ENCODE results near the gene RAD51AP1. TPM values are rescaled to one million over a fixed set of nuclear protein-coding genes. Genes with fewer than 3 reads are reported as not detected.

The RAD51AP1 gene
- total RNA-seq, 1 experiment from 2014 or later: 87.4 TPM

GRCh38 chr12:4496145-4496838 lies 42.4 kb upstream of the RAD51AP1 start:
- Mint-ChIP-seq H3K4me1 (ENCODE audit: low read depth, unreplicated experiment) (no peaks in the 10 kb centered on the region), H3K36me3 (ENCODE audit: insufficient read depth, unreplicated experiment) (peaks cover 10% of the 10 kb centered on the region), H3K9me3 (ENCODE audit: unreplicated experiment) (peaks cover 5% of the 10 kb centered on the region), H3K4me3 (ENCODE audit: unreplicated experiment) (no peak overlapping the region), H3K27ac (ENCODE audit: unreplicated experiment) (no peak overlapping the region), H3K27me3 (ENCODE audit: insufficient read depth, unreplicated experiment) (no peaks in the 10 kb centered on the region)
- Histone ChIP-seq H3K27me3 (replicated peaks; ENCODE audit: control insufficient read depth, insufficient read depth, low read length) (no peaks in the 10 kb centered on the region), H3K9me3 (no peaks in the 10 kb centered on the region), H3K4me1 (no peaks in the 10 kb centered on the region), H3K4me3 (ENCODE audit: low read depth, low read length) (no peak overlapping the region), H3K36me3 (ENCODE audit: control insufficient read depth, insufficient read depth, low read length) (peaks cover 1% of the 10 kb centered on the region; the same call in 1 of the 2 replicates)
- POLR2A ChIA-PET: no interaction called here
- no peak for DNase-seq
- CTCF ChIA-PET: no interaction called here
- BruUV-seq (replicated peaks): no TSS peak
- intact Hi-C loops (cut with micrococcal nuclease; ENCODE audit: unreplicated experiment): no loop called here
- no peak for TF ChIP-seq CTCF (IDR thresholded peaks at IDR 0.05; ENCODE audit: insufficient read depth in 1 of 2, low read depth in 1 of 2, low read length in 1 of 2, severe bottlenecking in 1 of 2, unreplicated experiment in 1 of 2)

GRCh38 chr12:4499186-4499585 lies 39.5 kb upstream of the RAD51AP1 start:
- no peak for TF ChIP-seq CTCF (IDR thresholded peaks at IDR 0.05; ENCODE audit: insufficient read depth in 1 of 2, low read depth in 1 of 2, low read length in 1 of 2, severe bottlenecking in 1 of 2, unreplicated experiment in 1 of 2)
- no peak overlapping the region for H3K4me3 ChIP-seq (ENCODE audit: low read depth, low read length)
- no TSS peak for BruUV-seq (replicated peaks)
- H3K27ac Mint-ChIP-seq (ENCODE audit: unreplicated experiment): no peak overlapping the region
- intact Hi-C loops (cut with micrococcal nuclease; ENCODE audit: unreplicated experiment): no loop called here
- H3K9me3 ChIP-seq: no peaks in the 10 kb centered on the region
- no peak for DNase-seq
- no peaks in the 10 kb centered on the region for H3K27me3 Mint-ChIP-seq (ENCODE audit: insufficient read depth, unreplicated experiment)
- H3K4me1 Mint-ChIP-seq (ENCODE audit: low read depth, unreplicated experiment): no peaks in the 10 kb centered on the region
- H3K4me1 ChIP-seq: no peaks in the 10 kb centered on the region
- H3K36me3 ChIP-seq (ENCODE audit: control insufficient read depth, insufficient read depth, low read length): peaks cover 1% of the 10 kb centered on the region; the same call in 1 of the 2 replicates
- POLR2A ChIA-PET: no interaction called here
- CTCF ChIA-PET: no interaction called here
- peaks cover 5% of the 10 kb centered on the region for H3K9me3 Mint-ChIP-seq (ENCODE audit: unreplicated experiment)
- H3K27me3 ChIP-seq (replicated peaks; ENCODE audit: control insufficient read depth, insufficient read depth, low read length): no peaks in the 10 kb centered on the region
- H3K4me3 Mint-ChIP-seq (ENCODE audit: unreplicated experiment): no peak overlapping the region
- peaks cover 18% of the 10 kb centered on the region for H3K36me3 Mint-ChIP-seq (ENCODE audit: insufficient read depth, unreplicated experiment)

- H3K27me3 ChIP-seq (replicated peaks; ENCODE audit: control insufficient read depth, insufficient read depth, low read length): no peaks in the 10 kb centered on the region
- ChIA-PET POLR2A (no interaction called here), CTCF (no interaction called here)
- no peak overlapping the region for H3K4me3 Mint-ChIP-seq (ENCODE audit: unreplicated experiment)
- no peaks in the 10 kb centered on the region for H3K36me3 ChIP-seq (ENCODE audit: control insufficient read depth, insufficient read depth, low read length)
- TF ChIP-seq CTCF (IDR thresholded peaks at IDR 0.05; ENCODE audit: insufficient read depth in 1 of 2, low read depth in 1 of 2, low read length in 1 of 2, severe bottlenecking in 1 of 2, unreplicated experiment in 1 of 2): no peak
- H3K4me3 ChIP-seq (ENCODE audit: low read depth, low read length): no peak overlapping the region
- no TSS peak for BruUV-seq (replicated peaks)
- H3K27ac Mint-ChIP-seq (ENCODE audit: unreplicated experiment): no peak overlapping the region
- no peaks in the 10 kb centered on the region for H3K27me3 Mint-ChIP-seq (ENCODE audit: insufficient read depth, unreplicated experiment)
- no peaks in the 10 kb centered on the region for H3K9me3 ChIP-seq
- peaks cover 20% of the 10 kb centered on the region for H3K36me3 Mint-ChIP-seq (ENCODE audit: insufficient read depth, unreplicated experiment)
- intact Hi-C loops (cut with micrococcal nuclease; ENCODE audit: unreplicated experiment): no loop called here
- DNase-seq: no peak
- H3K4me1 Mint-ChIP-seq (ENCODE audit: low read depth, unreplicated experiment): peaks cover 7% of the 10 kb centered on the region
- no peaks in the 10 kb centered on the region for H3K9me3 Mint-ChIP-seq (ENCODE audit: unreplicated experiment)
- H3K4me1 ChIP-seq: peaks cover 9% of the 10 kb centered on the region; the same call in 1 of the 2 replicates
These were observed 33.2 kb upstream of the RAD51AP1 start for GRCh38 chr12:4505376-4505986.
